GM18508 (cell line): Measurements from ENCODE around the gene UBTF.
"Not testable (repeated sequence)": the region's sequence is repeated elsewhere in the genome, so short reads cannot be mapped to it uniquely, and the experiment has no call there.

Experiments used
- ATAC-seq: cut with Tn5 transposase; IDR thresholded peaks from one replicate; pipeline ENCODE4 v1.9.1; 2021; ENCODE audit warnings: moderate number of reproducible peaks; ENCODE audit not compliant: insufficient read depth, unreplicated experiment

Gene UBTF

GRCh38 chr17:44247876-44248736 lies 28.6 kb upstream of the UBTF start:
- no peak for ATAC-seq

DNA sequence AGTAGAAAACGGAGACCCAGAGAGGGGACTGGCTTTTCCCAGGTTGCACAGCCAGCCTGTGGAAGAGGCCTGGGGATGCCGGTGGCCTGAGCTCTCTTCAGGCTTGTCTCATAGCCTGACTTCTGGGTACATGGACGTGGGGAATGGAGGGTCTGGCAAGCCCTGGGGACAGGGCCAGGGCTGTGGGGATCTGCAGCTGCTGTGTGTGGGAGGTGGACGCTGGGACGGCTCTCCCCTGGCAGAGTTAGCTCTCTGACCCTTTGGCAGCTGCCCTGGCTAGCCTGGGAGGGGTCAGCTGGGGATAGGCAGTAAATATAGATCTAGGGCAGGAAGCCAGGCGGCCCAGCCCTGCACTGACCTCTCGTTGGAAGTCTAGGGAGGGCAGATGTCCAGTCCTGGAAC lies 28.0 kb upstream of the UBTF start:
- no peak for ATAC-seq

GRCh38 chr17:44241106-44241624 lies 21.7 kb upstream of the UBTF start:
- ATAC-seq: no peak

GRCh38 chr17:44237886-44238285 lies 18.4 kb upstream of the UBTF start:
- ATAC-seq: not testable (repeated sequence)

- ATAC-seq: no peak
Observed at GRCh38 chr17:44236444-44236991, 17.0 kb upstream of the UBTF start.

DNA sequence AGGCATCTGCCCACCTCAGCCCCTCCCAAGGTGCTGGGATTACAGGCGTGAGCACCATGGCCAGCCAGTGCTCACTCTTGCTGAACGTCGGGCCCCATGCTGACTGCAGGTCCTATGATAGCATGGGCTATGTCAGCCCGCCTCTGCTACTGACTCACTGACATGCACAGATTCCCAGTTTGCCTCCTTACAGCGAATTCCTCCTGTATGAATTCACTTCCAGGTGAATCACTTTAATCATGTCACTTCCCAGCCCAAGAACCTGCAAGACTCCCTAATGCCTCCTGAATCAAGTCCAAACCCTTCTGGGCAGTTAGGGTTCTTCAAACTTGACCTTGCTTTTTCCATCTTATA lies 16.1 kb upstream of the UBTF start:
- no peak for ATAC-seq

- no peak for ATAC-seq
Observed at GRCh38 chr17:44233582-44233981, 14.1 kb upstream of the UBTF start.

DNA sequence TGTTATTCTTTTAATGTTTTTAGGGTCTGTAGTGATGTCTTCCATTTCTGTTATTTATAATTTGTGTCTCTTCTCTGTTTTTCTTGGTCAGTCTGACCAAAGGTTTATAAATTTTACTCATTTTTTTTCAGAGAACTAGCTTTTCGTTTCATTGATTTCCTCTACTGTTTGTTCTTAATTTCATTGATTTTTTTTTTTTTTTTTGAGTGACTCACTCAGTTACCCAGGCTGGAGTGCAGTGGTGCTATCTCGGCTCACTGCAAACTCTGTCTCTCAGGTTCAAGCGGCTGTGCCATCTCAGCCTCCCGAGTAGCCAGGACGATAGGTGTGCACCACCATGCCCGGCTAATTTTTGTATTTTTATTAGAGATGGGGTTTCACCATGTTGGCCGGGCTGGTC lies 12.6 kb upstream of the UBTF start:
- ATAC-seq: no peak

- ATAC-seq: no peak
Observed at GRCh38 chr17:44230140-44230539, 10.7 kb upstream of the UBTF start.

- ATAC-seq: no peak
Observed at GRCh38 chr17:44229090-44229489, 9.6 kb upstream of the UBTF start.

DNA sequence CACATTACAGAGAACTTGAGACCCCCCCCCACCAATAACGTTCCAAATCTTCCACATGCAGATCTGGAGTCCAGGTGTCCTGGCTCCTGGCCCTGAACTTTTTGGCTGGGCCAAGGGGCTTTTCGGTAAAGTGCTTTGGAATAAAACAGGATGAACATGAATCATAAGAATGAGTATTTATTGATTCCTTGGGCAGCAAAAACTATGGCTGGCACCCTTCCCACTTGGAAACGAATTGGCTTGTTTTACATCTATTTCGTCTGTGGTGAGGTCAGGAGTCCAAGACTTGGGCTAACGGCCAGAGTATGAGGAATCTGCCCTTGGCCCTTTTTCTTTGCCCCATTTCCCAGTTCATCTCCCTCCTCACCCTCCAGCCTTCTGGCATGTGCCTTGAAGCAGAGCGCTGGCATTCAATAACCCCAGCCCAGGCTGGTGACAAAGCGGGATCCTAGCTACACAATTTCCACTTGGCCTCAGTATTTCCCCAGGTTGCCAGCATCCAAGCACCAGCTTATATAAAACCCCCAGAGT lies 4.1 kb upstream of the UBTF start:
- ATAC-seq: no peak

- ATAC-seq: no peak
Observed at GRCh38 chr17:44222112-44222869, 2.8 kb upstream of the UBTF start.

DNA sequence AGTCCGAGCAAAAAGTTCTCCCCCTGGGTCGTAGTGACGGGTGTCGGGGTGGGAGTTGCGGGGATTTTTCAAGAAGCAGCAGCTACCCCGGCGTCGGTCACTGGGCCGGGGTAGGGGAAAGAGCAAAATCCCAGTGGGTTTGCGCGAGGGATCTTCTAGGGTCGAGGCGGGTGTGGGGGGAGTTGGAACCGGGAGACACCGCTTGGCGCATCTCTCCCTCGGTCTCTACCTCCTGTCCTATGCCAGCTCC lies 2.3 kb upstream of the UBTF start:
- no peak for ATAC-seq

GRCh38 chr17:44221084-44221861 lies 1.8 kb upstream of the UBTF start:
- no peak for ATAC-seq

DNA sequence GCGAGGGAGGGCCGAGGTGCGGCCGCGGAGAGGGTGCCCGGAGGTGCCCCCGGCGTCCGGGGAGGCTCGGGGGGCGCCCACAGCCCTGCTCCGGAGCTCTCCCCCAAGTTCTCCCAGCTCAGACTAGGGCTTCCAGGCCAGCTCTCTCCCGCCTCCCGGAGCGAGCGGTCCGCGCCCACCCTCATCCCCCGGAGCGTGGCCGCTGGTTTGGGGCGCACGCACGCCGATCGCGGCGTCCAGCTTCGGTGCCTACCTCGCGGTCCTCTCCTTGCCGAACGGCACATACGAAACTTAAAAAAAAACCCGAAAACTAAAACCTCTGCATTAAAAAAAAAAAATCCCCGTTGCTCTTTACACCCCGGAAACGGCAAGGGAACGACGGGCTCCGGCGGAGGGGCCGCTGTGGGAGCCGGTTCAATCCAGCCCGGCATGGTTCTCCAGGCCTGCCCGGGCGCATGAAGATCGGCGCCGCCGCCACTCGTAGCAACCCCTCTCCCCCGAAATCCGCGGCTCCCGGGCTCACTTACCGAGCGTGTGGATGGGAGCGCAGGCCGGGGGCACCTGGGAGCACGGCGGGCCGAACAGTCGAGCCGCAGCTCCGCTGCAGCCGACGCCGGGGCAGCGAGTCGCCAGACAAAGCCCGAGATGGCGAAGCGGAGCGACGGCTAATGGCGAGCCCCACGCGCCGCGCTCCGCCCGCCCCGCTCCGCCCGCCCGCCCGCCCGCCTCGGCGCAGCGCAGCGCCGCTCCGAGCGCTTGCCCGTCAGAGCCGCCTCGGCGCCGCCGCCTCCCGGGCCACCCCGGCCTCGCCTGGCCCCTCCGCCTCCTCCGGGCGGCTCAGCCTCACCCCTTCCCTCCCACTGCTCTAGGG lies 973 bp upstream of the UBTF start:
- ATAC-seq: no peak

GRCh38 chr17:44219108-44219615 lies 313 bp downstream of the UBTF start:
- no peak for ATAC-seq

GRCh38 chr17:44218344-44219107 lies 949 bp downstream of the UBTF start:
- no peak for ATAC-seq

GRCh38 chr17:44217738-44218343 lies 1.6 kb downstream of the UBTF start:
- ATAC-seq: no peak
